Measurements from ENCODE around the gene GGNBP2. TPM values are rescaled to one million over a fixed set of nuclear protein-coding genes. Genes with fewer than 3 reads are reported as not detected.

GGNBP2 gene
- total RNA-seq, 4 donors from 2014 or later = 24.6 to 93.0 (median 51.9) TPM

- intact Hi-C loops (cut with DNase I; ENCODE audit: low total_unique reads) = no loop called here
- no peak for DNase-seq
- H3K4me1 ChIP-seq = no peaks in the 10 kb centered on the region
- H3K9me3 ChIP-seq = no peaks in the 10 kb centered on the region
- H3K4me3 ChIP-seq = no peak overlapping the region
- no peaks in the 10 kb centered on the region for H3K36me3 ChIP-seq
- TF ChIP-seq POLR2A (IDR thresholded peaks at IDR 0.05) (no peak), CTCF (IDR thresholded peaks at IDR 0.05) (no peak)
- no peak overlapping the region for H3K27ac ChIP-seq
- no peaks in the 10 kb centered on the region for H3K27me3 ChIP-seq
Observed at GRCh38 chr17:36529121-36529520, 15.6 kb upstream of the GGNBP2 start.

GRCh38 chr17:36532435-36532975, 12.2 kb upstream of the GGNBP2 start:
- no peaks in the 10 kb centered on the region for H3K27me3 ChIP-seq

GRCh38 chr17:36533935-36534839, 10.5 kb upstream of the GGNBP2 start:
- no peaks in the 10 kb centered on the region for H3K36me3 ChIP-seq
- H3K4me1 ChIP-seq = no peaks in the 10 kb centered on the region
- intact Hi-C loops (cut with DNase I; ENCODE audit: low total_unique reads) = no loop called here
- H3K27ac ChIP-seq = peak overlapping the region; percentile 81 to 94
- DNase-seq = peak; percentile 58 to 70
- peak overlapping the region; percentile 78 to 86 for H3K4me3 ChIP-seq
- H3K27me3 ChIP-seq = no peaks in the 10 kb centered on the region
- TF ChIP-seq CTCF (IDR thresholded peaks at IDR 0.05) (peak in 3 of 4 experiments; percentile 9 to 29 (median 24)), POLR2A (IDR thresholded peaks at IDR 0.05) (no peak)
- no peaks in the 10 kb centered on the region for H3K9me3 ChIP-seq

More at GRCh38 chr17:36532435-36532975, 12.2 kb upstream of the GGNBP2 start:
- Histone ChIP-seq H3K9me3 (no peaks in the 10 kb centered on the region), H3K27ac (no peak overlapping the region), H3K36me3 (no peaks in the 10 kb centered on the region), H3K4me1 (no peaks in the 10 kb centered on the region), H3K4me3 (no peak overlapping the region)
- TF ChIP-seq CTCF (IDR thresholded peaks at IDR 0.05) (no peak), POLR2A (IDR thresholded peaks at IDR 0.05) (no peak)
- intact Hi-C loops (cut with DNase I; ENCODE audit: low total_unique reads) = no loop called here
- DNase-seq = no peak

GRCh38 chr17:36534840-36535668, 9.7 kb upstream of the GGNBP2 start, which contains the start of the genes MYO19 and PIGW:
MYO19 (minus strand) TSS chr17:36534868; CDS start chr17:36532538, 2,330 bp downstream.
PIGW (plus strand) TSS chr17:36534987; CDS start chr17:36537102, 2,115 bp downstream.
- H3K4me3 ChIP-seq = peak within 1 kb of the TSS; percentile 78 to 86
- no peaks in the 10 kb centered on the region for H3K9me3 ChIP-seq
- peak; percentile 78 to 88 for DNase-seq
- TF ChIP-seq CTCF (IDR thresholded peaks at IDR 0.05) = peak in 3 of 4 experiments; percentile 4 to 18 (median 11)
- TF ChIP-seq POLR2A (IDR thresholded peaks at IDR 0.05) = peak in 1 of 2 donors; percentile 90
- no peaks in the 10 kb centered on the region for H3K4me1 ChIP-seq
- no peaks in the 10 kb centered on the region for H3K36me3 ChIP-seq
- H3K27ac ChIP-seq = peak within 1 kb of the TSS; percentile 81 to 94
- H3K27me3 ChIP-seq = no peaks in the 10 kb centered on the region
- intact Hi-C loops (cut with DNase I; ENCODE audit: low total_unique reads) = no loop called here

Data from uterus (tissue), 4 donors.